CD4-positive, alpha-beta memory T cell (primary cell): ENCODE data around the gene CFAP410. TPM values are rescaled to one million over a fixed set of nuclear protein-coding genes. Genes with fewer than 3 reads are reported as not detected.

Experiments
- CTCF ChIA-PET: fragments of 350-600 bp; sonication (Branson Sonifier 250); formaldehyde crosslinking; loops from one replicate; lab custom pipeline; 2021; ENCODE audit warnings: inconsistent platforms; ENCODE audit not compliant: partially characterized antibody; lab: Charles Lee
- POLR2A ChIA-PET: fragments of 350-600 bp; sonication (Branson Sonifier 250); formaldehyde crosslinking; loops from one replicate; lab custom pipeline; 2021; ENCODE audit not compliant: partially characterized antibody; lab: Charles Lee
- DNase-seq, 5 donors: peaks; one replicate each; pipeline versions ENCODE4 v3.0.0 to v3.0.0-alpha.2; 2020 to 2022; ENCODE audit warnings: mixed read lengths in 1 of 5
- H3K27ac ChIP-seq: one replicate; pipeline ENCODE4 v1.7.0; 2013; ENCODE audit warnings: low read depth, low read length
- H3K27me3 ChIP-seq: 2 replicates; pipeline ENCODE4 v1.7.0; 2013; ENCODE audit warnings: mild to moderate bottlenecking, low read length, moderate library complexity; ENCODE audit not compliant: insufficient read depth
- H3K36me3 ChIP-seq: 2 replicates; pipeline ENCODE4 v1.7.0; 2013; ENCODE audit warnings: mild to moderate bottlenecking, low read length, moderate library complexity; ENCODE audit not compliant: insufficient read depth
- H3K4me1 ChIP-seq: 2 replicates; pipeline ENCODE4 v1.7.0; 2013; ENCODE audit warnings: mild to moderate bottlenecking, low read length, moderate library complexity; ENCODE audit not compliant: insufficient read depth
- H3K4me3 ChIP-seq, 2 donors: one replicate each; pipeline ENCODE4 v1.7.0; 2013; ENCODE audit warnings: low read length in 2 of 2, mild to moderate bottlenecking in 1 of 2
- H3K9me3 ChIP-seq, 2 donors: one replicate each; pipeline ENCODE4 v1.7.0; 2013; ENCODE audit warnings: low read length in 2 of 2, control low read depth in 1 of 2; ENCODE audit not compliant: control insufficient read depth in 1 of 2
- H3K27ac Mint-ChIP-seq, 7 donors: one replicate each; pipeline ENCODE4 v1.8.0; 2020 to 2021; ENCODE audit warnings: mixed read lengths in 7 of 7, mild to moderate bottlenecking in 6 of 7, inconsistent platforms in 3 of 7, moderate library complexity in 3 of 7
- H3K27me3 Mint-ChIP-seq, 2 donors: one replicate each; pipeline ENCODE4 v1.8.0; 2020 to 2021; ENCODE audit warnings: mixed read lengths in 2 of 2
- H3K36me3 Mint-ChIP-seq, 2 donors: one replicate each; pipeline ENCODE4 v1.8.0; 2020 to 2021; ENCODE audit warnings: mixed read lengths in 2 of 2, inconsistent platforms in 1 of 2, mild to moderate bottlenecking in 1 of 2
- H3K4me1 Mint-ChIP-seq, 4 donors: one replicate each; pipeline ENCODE4 v1.8.0; 2020 to 2021; ENCODE audit warnings: mixed read lengths in 4 of 4, mild to moderate bottlenecking in 1 of 4
- H3K4me3 Mint-ChIP-seq, 8 donors: one replicate each; pipeline ENCODE4 v1.8.0; 2020 to 2021; ENCODE audit warnings: mixed read lengths in 8 of 8, mild to moderate bottlenecking in 7 of 8, moderate library complexity in 6 of 8, inconsistent platforms in 3 of 8
- H3K9me3 Mint-ChIP-seq, 8 donors: one replicate each; pipeline ENCODE4 v1.8.0; 2020 to 2021; ENCODE audit warnings: mixed read lengths in 8 of 8, mild to moderate bottlenecking in 5 of 8, inconsistent platforms in 3 of 8, moderate library complexity in 1 of 8
- intact Hi-C: fragments of 100-400 bp; cut with micrococcal nuclease; formaldehyde crosslinking; loops from one replicate; pipeline ENCODE4 v1.15.1; 2023
- polyA plus RNA-seq, 2 donors: library from polyadenylated mRNA; unstranded; fragments of 300-500 nt; fragmentation: Illumina TruSeq; gene quantifications; one replicate each; pipeline ENCODE4 v1.2.3, GENCODE V29; 2021
- total RNA-seq, 2 experiments: library from RNA; stranded (reverse); gene quantifications; one replicate each; pipeline ENCODE4 v1.2.3, GENCODE V29; 2021

CFAP410 gene
- total and polyA plus RNA-seq, 4 experiments from 2014 or later: 20.1 to 55.2 (median 42.0) TPM

DNA sequence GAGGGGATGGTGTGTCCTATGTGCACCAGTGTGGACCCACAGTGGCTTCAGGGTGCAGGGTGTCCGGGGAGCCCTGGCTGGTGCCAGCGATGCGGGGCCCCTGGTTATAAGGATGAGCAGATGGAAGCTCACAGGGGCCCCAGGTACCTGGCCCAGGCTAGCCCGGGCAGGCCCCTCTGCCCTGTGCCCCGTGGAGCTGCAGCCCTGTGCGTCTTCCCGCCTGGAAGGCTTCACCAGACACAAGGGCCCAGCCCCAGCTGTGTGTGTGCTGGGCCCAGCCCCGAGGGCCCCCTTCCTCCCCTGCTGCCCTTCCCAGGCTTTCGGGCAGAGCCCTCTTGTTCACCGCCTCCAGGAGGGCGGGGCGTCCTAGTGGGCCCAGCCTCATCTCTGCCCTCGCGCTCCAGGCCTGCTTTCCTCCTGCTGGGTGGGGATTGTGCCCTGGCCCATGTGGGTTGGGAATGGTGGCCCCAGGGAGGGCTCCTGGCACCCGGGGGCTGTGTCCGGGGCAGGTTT, 23.4 kb downstream of the CFAP410 start:
- H3K9me3 ChIP-seq: no peaks in the 10 kb centered on the region
- H3K36me3 Mint-ChIP-seq: peaks cover 15 to 34% of the 10 kb centered on the region in 2 donors
- POLR2A ChIA-PET: interaction anchor here (0.7 to 1.6 kb wide), 2 partner anchors 14 to 23 kb away, joined by 3 to 4 read pairs; partner anchors contain the start of gene CFAP410

DNA sequence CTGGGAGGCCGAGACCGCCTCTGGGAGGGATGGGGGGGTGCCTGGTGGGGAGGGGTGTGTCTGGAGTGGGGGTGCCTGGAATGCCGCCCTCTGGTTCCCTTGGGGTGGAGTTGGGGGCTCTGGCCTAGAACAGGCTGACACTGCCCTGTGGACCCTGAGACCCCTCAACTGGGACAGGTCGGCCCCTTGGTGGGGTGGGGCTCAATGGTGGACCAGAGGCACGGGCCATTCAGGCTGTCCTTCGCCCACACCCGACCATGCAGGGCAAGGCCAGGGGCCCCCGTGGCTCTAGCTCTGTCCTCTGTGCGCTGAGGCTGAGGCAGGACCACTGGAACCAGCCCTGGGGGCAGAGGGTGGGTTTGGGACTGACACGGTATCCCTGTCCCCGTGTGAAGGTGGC, 24.6 kb downstream of the CFAP410 start:
- ChIA-PET CTCF (no interaction called here), POLR2A (interaction anchor here (1.2 kb wide), 1 partner anchor 11 kb away, joined by 3 read pairs; no protein-coding TSS in a partner anchor)
- Mint-ChIP-seq H3K27me3 (no peaks in the 10 kb centered on the region), H3K9me3 (no peaks in the 10 kb centered on the region), H3K4me1 (peaks cover 0 to 7% (median 4%) of the 10 kb centered on the region in 4 donors), H3K4me3 (no peak overlapping the region), H3K27ac (no peak overlapping the region), H3K36me3 (peaks cover 15 to 31% of the 10 kb centered on the region in 2 donors)
- Histone ChIP-seq H3K36me3 (peaks cover 59% of the 10 kb centered on the region), H3K4me1 (no peaks in the 10 kb centered on the region), H3K27me3 (no peaks in the 10 kb centered on the region), H3K9me3 (no peaks in the 10 kb centered on the region), H3K27ac (no peak overlapping the region), H3K4me3 (no peak overlapping the region)
- intact Hi-C loops: no loop called here
- no peak for DNase-seq

More for the DNA sequence above, 23.4 kb downstream of the CFAP410 start:
- Histone ChIP-seq H3K27me3 (no peaks in the 10 kb centered on the region), H3K4me3 (no peak overlapping the region), H3K4me1 (no peaks in the 10 kb centered on the region), H3K36me3 (peaks cover 60% of the 10 kb centered on the region), H3K27ac (no peak overlapping the region)
- intact Hi-C loops: no loop called here
- Mint-ChIP-seq H3K4me3 (no peak overlapping the region), H3K27me3 (no peaks in the 10 kb centered on the region), H3K4me1 (peaks cover 0 to 7% (median 4%) of the 10 kb centered on the region in 4 donors), H3K27ac (peak overlapping the region in 1 of 7 donors; percentile 43), H3K9me3 (no peaks in the 10 kb centered on the region)
- CTCF ChIA-PET: interaction anchor here (1.2 kb wide), 1 partner anchor 18 kb away, joined by 4 read pairs; no protein-coding TSS in a partner anchor
- DNase-seq: no peak

DNA sequence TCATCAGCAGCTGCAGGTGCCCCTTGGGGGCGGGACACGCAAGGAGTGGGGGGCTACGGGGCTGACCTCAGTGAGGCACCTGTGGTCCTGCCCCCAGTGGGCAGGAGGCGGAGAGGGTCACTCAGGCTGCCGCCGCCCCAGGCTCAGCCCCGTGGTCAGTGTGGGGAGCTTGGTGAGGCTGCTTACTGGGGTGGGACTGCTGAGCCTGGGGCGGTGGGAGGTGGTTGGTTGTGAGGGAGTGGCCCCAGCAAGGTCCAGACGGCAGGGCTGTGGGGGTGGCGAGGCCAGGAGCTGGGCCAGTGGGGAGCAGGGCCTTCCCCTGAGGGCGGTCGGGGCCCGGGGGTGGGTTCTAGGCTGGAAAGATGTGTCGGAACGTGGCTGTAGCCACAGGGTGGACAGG, 25.1 kb downstream of the CFAP410 start:
- Histone ChIP-seq H3K27ac (no peak overlapping the region), H3K27me3 (no peaks in the 10 kb centered on the region), H3K9me3 (no peaks in the 10 kb centered on the region), H3K36me3 (peaks cover 55% of the 10 kb centered on the region), H3K4me3 (no peak overlapping the region), H3K4me1 (no peaks in the 10 kb centered on the region)
- Mint-ChIP-seq H3K4me1 (peaks cover 0 to 7% (median 4%) of the 10 kb centered on the region in 4 donors), H3K36me3 (peaks cover 15 to 28% of the 10 kb centered on the region in 2 donors), H3K9me3 (no peaks in the 10 kb centered on the region), H3K4me3 (no peak overlapping the region), H3K27me3 (no peaks in the 10 kb centered on the region), H3K27ac (no peak overlapping the region)
- intact Hi-C loops: no loop called here
- CTCF ChIA-PET: no interaction called here
- no peak for DNase-seq
- POLR2A ChIA-PET: interaction anchor here (1.2 kb wide), 1 partner anchor 11 kb away, joined by 3 read pairs; no protein-coding TSS in a partner anchor

DNA sequence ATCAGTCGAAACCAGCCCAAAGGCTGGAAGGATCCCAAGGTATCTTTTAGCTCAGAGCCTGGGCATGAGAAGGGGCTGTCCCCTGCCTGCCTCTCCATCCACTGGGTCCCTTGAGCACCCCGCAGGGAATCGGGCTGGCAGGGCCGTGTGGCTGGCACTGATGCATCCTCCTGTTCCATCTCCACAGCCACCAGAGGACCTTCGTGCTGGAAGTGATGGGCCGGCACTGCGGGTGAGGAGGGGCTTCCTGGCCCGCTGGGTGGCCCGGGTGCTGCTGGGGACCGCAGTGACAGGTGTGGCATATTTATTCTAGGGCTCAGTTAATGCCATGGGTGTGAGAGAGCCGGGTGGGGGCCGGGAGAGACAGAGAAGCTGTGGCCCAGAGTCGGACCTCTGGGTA, 25.7 kb downstream of the CFAP410 start:
- H3K27me3 ChIP-seq: no peaks in the 10 kb centered on the region
- peaks cover 15 to 32% of the 10 kb centered on the region in 2 donors for H3K36me3 Mint-ChIP-seq
- ChIA-PET CTCF (no interaction called here), POLR2A (no interaction called here)
- no peak overlapping the region for H3K27ac ChIP-seq
- intact Hi-C loops: no loop called here
- H3K9me3 Mint-ChIP-seq: no peaks in the 10 kb centered on the region
- no peak overlapping the region for H3K27ac Mint-ChIP-seq
- H3K4me1 ChIP-seq: no peaks in the 10 kb centered on the region
- H3K4me3 ChIP-seq: no peak overlapping the region
- H3K9me3 ChIP-seq: no peaks in the 10 kb centered on the region
- peaks cover 0 to 7% (median 4%) of the 10 kb centered on the region in 4 donors for H3K4me1 Mint-ChIP-seq
- H3K36me3 ChIP-seq: peaks cover 53% of the 10 kb centered on the region
- H3K4me3 Mint-ChIP-seq: no peak overlapping the region
- no peak for DNase-seq
- no peaks in the 10 kb centered on the region for H3K27me3 Mint-ChIP-seq

DNA sequence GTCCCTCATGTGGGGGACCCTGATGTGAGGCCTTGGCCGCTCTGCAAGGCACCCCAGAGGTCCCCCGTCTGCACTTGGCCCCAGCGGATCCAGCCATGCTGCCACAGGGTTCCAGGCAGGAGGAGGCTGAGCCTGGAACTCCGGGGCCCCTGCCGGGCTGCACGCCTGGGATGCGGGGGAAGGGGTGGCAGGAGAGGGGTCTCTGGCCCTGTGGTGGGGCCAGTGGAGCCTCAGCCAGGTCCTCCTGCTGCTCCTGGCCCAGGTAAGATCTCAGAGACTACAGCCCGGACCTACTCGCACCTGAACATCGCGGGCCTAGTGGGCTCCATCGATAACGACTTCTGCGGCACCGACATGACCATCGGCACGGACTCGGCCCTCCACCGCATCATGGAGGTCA, 26.5 kb downstream of the CFAP410 start:
- Histone ChIP-seq H3K4me3 (no peak overlapping the region), H3K4me1 (no peaks in the 10 kb centered on the region), H3K27ac (no peak overlapping the region), H3K36me3 (peaks cover 53% of the 10 kb centered on the region), H3K27me3 (no peaks in the 10 kb centered on the region), H3K9me3 (no peaks in the 10 kb centered on the region)
- CTCF ChIA-PET: no interaction called here
- peaks cover 18 to 35% of the 10 kb centered on the region in 2 donors for H3K36me3 Mint-ChIP-seq
- no peak overlapping the region for H3K4me3 Mint-ChIP-seq
- no peaks in the 10 kb centered on the region for H3K27me3 Mint-ChIP-seq
- intact Hi-C loops: no loop called here
- POLR2A ChIA-PET: no interaction called here
- no peaks in the 10 kb centered on the region for H3K9me3 Mint-ChIP-seq
- H3K27ac Mint-ChIP-seq: no peak overlapping the region
- DNase-seq: no peak
- peaks cover 5 to 10% (median 8%) of the 10 kb centered on the region in 4 donors for H3K4me1 Mint-ChIP-seq

DNA sequence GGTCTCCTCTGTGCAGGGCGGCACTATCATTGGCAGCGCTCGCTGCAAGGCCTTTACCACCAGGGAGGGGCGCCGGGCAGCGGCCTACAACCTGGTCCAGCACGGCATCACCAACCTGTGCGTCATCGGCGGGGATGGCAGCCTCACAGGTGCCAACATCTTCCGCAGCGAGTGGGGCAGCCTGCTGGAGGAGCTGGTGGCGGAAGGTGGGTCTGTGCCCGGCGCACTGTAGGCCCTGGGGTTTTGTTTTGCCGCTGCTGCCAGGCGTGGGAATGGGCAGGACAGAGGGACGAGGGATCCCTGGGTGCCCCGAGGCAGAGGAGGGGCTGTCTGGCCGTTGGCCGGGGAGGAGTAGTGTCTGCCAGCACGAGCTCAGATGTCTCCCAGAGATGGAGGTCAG, 27.1 kb downstream of the CFAP410 start:
- POLR2A ChIA-PET: no interaction called here
- H3K27me3 Mint-ChIP-seq: no peaks in the 10 kb centered on the region
- H3K9me3 Mint-ChIP-seq: no peaks in the 10 kb centered on the region
- H3K27ac Mint-ChIP-seq: no peak overlapping the region
- Histone ChIP-seq H3K27ac (no peak overlapping the region), H3K9me3 (no peaks in the 10 kb centered on the region), H3K27me3 (no peaks in the 10 kb centered on the region), H3K4me1 (no peaks in the 10 kb centered on the region), H3K36me3 (peaks cover 53% of the 10 kb centered on the region), H3K4me3 (no peak overlapping the region)
- CTCF ChIA-PET: no interaction called here
- intact Hi-C loops: no loop called here
- peaks cover 8 to 12% (median 10%) of the 10 kb centered on the region in 4 donors for H3K4me1 Mint-ChIP-seq
- no peak overlapping the region for H3K4me3 Mint-ChIP-seq
- peaks cover 18 to 37% of the 10 kb centered on the region in 2 donors for H3K36me3 Mint-ChIP-seq
- no peak for DNase-seq

DNA sequence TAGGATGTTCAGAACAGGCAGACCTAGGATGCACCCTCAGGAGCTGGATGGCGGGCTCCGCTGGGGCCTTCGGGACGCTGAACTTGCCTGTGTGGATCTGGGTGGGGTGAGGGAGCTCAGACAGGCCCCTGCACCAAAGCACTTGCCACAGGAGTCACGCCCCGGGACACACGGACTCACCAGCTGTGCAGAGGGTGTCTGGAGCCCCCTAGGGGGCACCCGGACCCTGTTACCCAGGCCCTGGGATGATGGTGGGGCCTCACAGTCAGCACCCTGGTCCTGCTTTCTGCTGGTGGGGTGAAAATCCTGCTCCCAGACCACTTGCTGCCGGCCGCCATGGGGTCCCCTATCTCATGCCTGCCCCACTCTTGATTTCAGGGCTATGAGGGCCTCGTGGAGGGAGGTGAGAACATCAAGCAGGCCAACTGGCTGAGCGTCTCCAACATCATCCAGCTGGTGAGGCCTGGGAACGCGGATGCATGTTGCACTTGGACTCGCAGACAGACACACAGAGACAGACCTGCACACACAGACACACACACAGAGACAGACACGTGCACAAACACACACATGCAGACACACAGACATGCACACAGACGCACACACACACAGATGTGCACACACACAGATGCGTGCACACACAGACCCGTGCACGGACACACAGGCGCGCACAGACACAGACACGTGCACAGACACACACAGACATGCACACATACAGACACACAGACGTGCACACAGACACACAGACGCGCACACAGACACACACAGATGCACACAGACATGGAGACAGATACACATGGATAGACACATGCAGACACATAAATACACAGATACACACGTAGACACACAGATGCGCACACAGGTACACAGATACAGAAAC, 28.3 kb downstream of the CFAP410 start:
- DNase-seq: no peak
- H3K4me1 ChIP-seq: no peaks in the 10 kb centered on the region
- peaks cover 43% of the 10 kb centered on the region for H3K36me3 ChIP-seq
- POLR2A ChIA-PET: no interaction called here
- Mint-ChIP-seq H3K27ac (peak overlapping the region in 5 of 7 donors; percentile 5 to 66 (median 23)), H3K36me3 (peaks cover 14 to 32% of the 10 kb centered on the region in 2 donors), H3K4me3 (no peak overlapping the region), H3K27me3 (no peaks in the 10 kb centered on the region), H3K9me3 (no peaks in the 10 kb centered on the region), H3K4me1 (peaks cover 8 to 15% (median 10%) of the 10 kb centered on the region in 4 donors)
- intact Hi-C loops: no loop called here
- CTCF ChIA-PET: no interaction called here
- no peak overlapping the region for H3K27ac ChIP-seq
- H3K27me3 ChIP-seq: no peaks in the 10 kb centered on the region
- H3K9me3 ChIP-seq: no peaks in the 10 kb centered on the region
- H3K4me3 ChIP-seq: no peak overlapping the region
